Measurements from ENCODE around the gene HSD17B3.

GRCh38 chr9:96253059-96253696 lies 48.8 kb downstream of the HSD17B3 start:
- TF ChIP-seq CTCF (IDR thresholded peaks at IDR 0.05; ENCODE audit: extremely low read depth in 1 of 2, insufficient read depth in 1 of 2, low read depth in 1 of 2, low read length in 2 of 2) (no peak), POLR2AphosphoS5 (IDR thresholded peaks at IDR 0.05; ENCODE audit: insufficient read depth, low read depth, low read length) (no peak), EZH2 (IDR thresholded peaks at IDR 0.05; ENCODE audit: borderline replicate concordance, low read depth, low read length, severe bottlenecking) (no peak), POLR2A (IDR thresholded peaks at IDR 0.05; ENCODE audit: low read depth, low read length) (no peak), MAX (IDR thresholded peaks at IDR 0.05; ENCODE audit: insufficient read depth, insufficient read length) (no peak), MYC (IDR thresholded peaks at IDR 0.05; ENCODE audit: low read depth, low read length) (no peak), FOS (IDR thresholded peaks at IDR 0.05; ENCODE audit: borderline replicate concordance, insufficient read depth, low read length) (no peak), GATA2 (IDR thresholded peaks at IDR 0.05; ENCODE audit: insufficient read depth, insufficient read length, low read depth, low read length) (no peak), JUN (IDR thresholded peaks at IDR 0.05; ENCODE audit: borderline replicate concordance, insufficient read depth, insufficient read length, low read depth) (no peak)

All from endothelial cell of umbilical vein (primary cell).